Mucosa of rectum (tissue), 2 donors: ENCODE results near the gene DNAH17.

ENCODE experiments used
- H3K27ac ChIP-seq, 2 donors: one replicate each; pipeline ENCODE4 v1.7.0; 2013; ENCODE audit warnings: inconsistent platforms in 2 of 2, low read depth in 2 of 2, low read length in 2 of 2
- H3K27me3 ChIP-seq, 2 donors: one replicate each; pipeline ENCODE4 v1.7.0; 2013; ENCODE audit warnings: low read length in 2 of 2; ENCODE audit not compliant: control insufficient read depth in 2 of 2, insufficient read depth in 2 of 2
- H3K36me3 ChIP-seq, 2 donors: one replicate each; pipeline ENCODE4 v1.7.0; 2013; ENCODE audit warnings: low read length in 2 of 2; ENCODE audit not compliant: control insufficient read depth in 2 of 2, insufficient read depth in 2 of 2
- H3K4me1 ChIP-seq, 2 donors: one replicate each; pipeline ENCODE4 v1.7.0; 2013; ENCODE audit warnings: low read length in 2 of 2, mild to moderate bottlenecking in 1 of 2; ENCODE audit not compliant: control insufficient read depth in 2 of 2, insufficient read depth in 2 of 2
- H3K4me3 ChIP-seq, 2 donors: one replicate each; pipeline ENCODE4 v1.7.0; 2013; ENCODE audit warnings: low read length in 2 of 2
- H3K9ac ChIP-seq, 2 donors: one replicate each; pipeline ENCODE4 v1.7.0; 2013; ENCODE audit warnings: low read length in 2 of 2, low read depth in 1 of 2, mild to moderate bottlenecking in 1 of 2
- H3K9me3 ChIP-seq, 2 donors: one replicate each; pipeline ENCODE4 v1.7.0; 2013; ENCODE audit warnings: low read length in 2 of 2; ENCODE audit not compliant: control insufficient read depth in 2 of 2
- donor health status: healthy.
- donor health status: Normal muscosa, but diverticular disease.

The DNAH17 gene

GRCh38 chr17:78547035-78547434 is 30.2 kb downstream of the DNAH17 start:
- H3K36me3 ChIP-seq, result no peaks in the 10 kb centered on the region
- H3K27ac ChIP-seq, result no peak overlapping the region
- no peaks in the 10 kb centered on the region for H3K4me1 ChIP-seq
- H3K27me3 ChIP-seq, result peaks cover 0 to 5% of the 10 kb centered on the region in 2 donors
- H3K9ac ChIP-seq, result no peak overlapping the region
- H3K9me3 ChIP-seq, result no peaks in the 10 kb centered on the region
- H3K4me3 ChIP-seq, result no peak overlapping the region

GRCh38 chr17:78546476-78546875 is 30.7 kb downstream of the DNAH17 start:
- Histone ChIP-seq H3K9ac (no peak overlapping the region), H3K4me1 (no peaks in the 10 kb centered on the region), H3K36me3 (no peaks in the 10 kb centered on the region), H3K9me3 (no peaks in the 10 kb centered on the region), H3K4me3 (no peak overlapping the region), H3K27ac (no peak overlapping the region), H3K27me3 (peaks cover 0 to 5% of the 10 kb centered on the region in 2 donors)

GRCh38 chr17:78544881-78545755 is 32.1 kb downstream of the DNAH17 start:
- Histone ChIP-seq H3K27ac (no peak overlapping the region), H3K9me3 (no peaks in the 10 kb centered on the region), H3K4me1 (no peaks in the 10 kb centered on the region), H3K4me3 (no peak overlapping the region), H3K9ac (no peak overlapping the region), H3K36me3 (no peaks in the 10 kb centered on the region), H3K27me3 (peaks cover 0 to 5% of the 10 kb centered on the region in 2 donors)

- H3K9ac ChIP-seq, result no peak overlapping the region
- H3K27me3 ChIP-seq, result peaks cover 0 to 5% of the 10 kb centered on the region in 2 donors
- H3K4me1 ChIP-seq, result no peaks in the 10 kb centered on the region
- H3K36me3 ChIP-seq, result no peaks in the 10 kb centered on the region
- no peaks in the 10 kb centered on the region for H3K9me3 ChIP-seq
- no peak overlapping the region for H3K4me3 ChIP-seq
- H3K27ac ChIP-seq, result no peak overlapping the region
Observed at GRCh38 chr17:78541488-78542206, 35.5 kb downstream of the DNAH17 start.

GRCh38 chr17:78539781-78540180 is 37.4 kb downstream of the DNAH17 start:
- H3K9me3 ChIP-seq, result no peaks in the 10 kb centered on the region
- H3K4me1 ChIP-seq, result peaks cover 0 to 6% of the 10 kb centered on the region in 2 donors
- peaks cover 1 to 2% of the 10 kb centered on the region in 2 donors for H3K27me3 ChIP-seq
- no peak overlapping the region for H3K9ac ChIP-seq
- H3K27ac ChIP-seq, result no peak overlapping the region
- no peaks in the 10 kb centered on the region for H3K36me3 ChIP-seq
- H3K4me3 ChIP-seq, result no peak overlapping the region

GRCh38 chr17:78538033-78538776 is 39.0 kb downstream of the DNAH17 start:
- H3K4me3 ChIP-seq, result no peak overlapping the region
- no peaks in the 10 kb centered on the region for H3K36me3 ChIP-seq
- H3K9ac ChIP-seq, result no peak overlapping the region
- H3K27ac ChIP-seq, result no peak overlapping the region
- no peaks in the 10 kb centered on the region for H3K9me3 ChIP-seq
- H3K4me1 ChIP-seq, result peaks cover 0 to 6% of the 10 kb centered on the region in 2 donors
- peaks cover 0 to 8% of the 10 kb centered on the region in 2 donors for H3K27me3 ChIP-seq

GRCh38 chr17:78537217-78537860 is 39.9 kb downstream of the DNAH17 start:
- no peak overlapping the region for H3K4me3 ChIP-seq
- peaks cover 0 to 9% of the 10 kb centered on the region in 2 donors for H3K4me1 ChIP-seq
- H3K9ac ChIP-seq, result no peak overlapping the region
- H3K27ac ChIP-seq, result no peak overlapping the region
- H3K36me3 ChIP-seq, result no peaks in the 10 kb centered on the region
- H3K27me3 ChIP-seq, result peaks cover 0 to 15% of the 10 kb centered on the region in 2 donors
- no peaks in the 10 kb centered on the region for H3K9me3 ChIP-seq

- H3K4me1 ChIP-seq, result peaks cover 0 to 9% of the 10 kb centered on the region in 2 donors
- no peaks in the 10 kb centered on the region for H3K36me3 ChIP-seq
- H3K9ac ChIP-seq, result no peak overlapping the region
- H3K27me3 ChIP-seq, result peaks cover 0 to 18% of the 10 kb centered on the region in 2 donors
- H3K27ac ChIP-seq, result no peak overlapping the region
- H3K9me3 ChIP-seq, result no peaks in the 10 kb centered on the region
- H3K4me3 ChIP-seq, result no peak overlapping the region
Observed at GRCh38 chr17:78535273-78536197, 41.7 kb downstream of the DNAH17 start.
